Endothelial cell of umbilical vein (primary cell): ENCODE data around the gene TLCD3B. TPM values are rescaled to one million over a fixed set of nuclear protein-coding genes. Genes with fewer than 3 reads are reported as not detected.

Experiments
- BruUV-seq: library from RNA; stranded (reverse); fragments of 400-500 nt; replicated peaks from 2 replicates; lab custom pipeline; 2021; lab: Mats Ljungman, UMichigan
- CTCF ChIA-PET: fragments of 300-600, 350-600 bp; sonication (Branson Sonifier 250); formaldehyde crosslinking; loops from one replicate; lab custom pipeline; 2021; ENCODE audit warnings: antibody characterized with exemption, inconsistent platforms; lab: Charles Lee
- POLR2A ChIA-PET: fragments of 300-600, 350-600 bp; sonication (Branson Sonifier 250); formaldehyde crosslinking; loops from one replicate; lab custom pipeline; 2021; ENCODE audit warnings: antibody characterized with exemption, inconsistent platforms; lab: Charles Lee
- DNase-seq: peaks from one replicate; pipeline ENCODE4 v3.0.0-alpha.2; 2011; ENCODE audit warnings: low read depth, low spot score
- FAIRE-seq: peaks from 2 replicates; lab custom pipeline; 2011; peaks lifted over from hg19 to GRCh38; lab: Jason Lieb, UNC
- H2AFZ ChIP-seq: 2 replicates; pipeline ENCODE4 v1.6.0; 2012; ENCODE audit warnings: low read depth, low read length, control low read depth, inconsistent platforms
- H3K27ac ChIP-seq: 2 replicates; pipeline ENCODE4 v1.5.1; 2011; ENCODE audit warnings: low read depth, mild to moderate bottlenecking, control low read depth, low read length, moderate library complexity; ENCODE audit not compliant: insufficient read depth
- H3K27me3 ChIP-seq, 2 experiments: 2 replicates each; pipeline versions ENCODE4 v1.6.0 to v1.6.1; 2011; ENCODE audit warnings: low read length in 2 of 2, mixed read lengths in 1 of 2; ENCODE audit not compliant: control insufficient read depth in 2 of 2, insufficient read depth in 2 of 2
- H3K36me3 ChIP-seq, 2 experiments: 2 replicates in 1 of 2; 3 replicates in 1 of 2; pipeline ENCODE4 v1.5.1; 2011; ENCODE audit warnings: low read length in 2 of 2, mild to moderate bottlenecking in 1 of 2, moderate library complexity in 1 of 2; ENCODE audit not compliant: control insufficient read depth in 2 of 2, insufficient read depth in 2 of 2; ENCODE audit errors: extremely low read depth in 1 of 2
- H3K4me1 ChIP-seq: 3 replicates; pipeline ENCODE4 v1.5.1; 2011; ENCODE audit warnings: mild to moderate bottlenecking, low read length; ENCODE audit not compliant: control insufficient read depth, insufficient read depth; ENCODE audit errors: extremely low read depth
- H3K4me2 ChIP-seq: 2 replicates; pipeline ENCODE4 v1.6.1; 2011; ENCODE audit warnings: low read length, control low read depth, mixed read lengths; ENCODE audit not compliant: insufficient read depth
- H3K4me3 ChIP-seq, 3 experiments: fragments of 200-600 bp in 1 of 3; sonication (generic), shearing (Covaris generic) in 1 of 3; replicated peaks in 1 of 3; 2 replicates each; pipeline ENCODE4 v1.5.1; 2011 to 2016; ENCODE audit warnings: control low read depth in 3 of 3, low read length in 3 of 3, mild to moderate bottlenecking in 2 of 3, inconsistent platforms in 1 of 3, low read depth in 1 of 3, moderate library complexity in 1 of 3; ENCODE audit not compliant: insufficient read depth in 1 of 3
- H3K79me2 ChIP-seq: 2 replicates; pipeline ENCODE4 v1.6.0; 2012; ENCODE audit warnings: low read length, inconsistent platforms; ENCODE audit not compliant: control insufficient read depth, insufficient read depth
- H3K9ac ChIP-seq: replicated peaks from 2 replicates; pipeline ENCODE3; 2011; ENCODE audit warnings: low read length, control low read depth; ENCODE audit not compliant: insufficient read depth; ENCODE audit errors: extremely low read depth
- H3K9me1 ChIP-seq: replicated peaks from 3 replicates; pipeline ENCODE4 v1.6.0; 2011; ENCODE audit warnings: mild to moderate bottlenecking, low read length; ENCODE audit not compliant: control insufficient read depth, insufficient read depth; ENCODE audit errors: extremely low read depth
- H3K9me3 ChIP-seq: replicated peaks from 2 replicates; pipeline ENCODE4 v1.5.1; 2012; ENCODE audit warnings: low read length, inconsistent platforms; ENCODE audit not compliant: control insufficient read depth, insufficient read depth
- H4K20me1 ChIP-seq: replicated peaks from 2 replicates; pipeline ENCODE3; 2011; ENCODE audit warnings: mild to moderate bottlenecking, low read length; ENCODE audit not compliant: control insufficient read depth, insufficient read depth; ENCODE audit errors: extremely low read depth
- EZH2 ChIP-seq: IDR thresholded peaks from 2 replicates; pipeline ENCODE4 v1.6.1; 2012; ENCODE audit warnings: borderline replicate concordance, low read depth, mild to moderate bottlenecking, moderate library complexity, low read length, inconsistent platforms; ENCODE audit not compliant: severe bottlenecking
- FOS ChIP-seq: IDR thresholded peaks from 2 replicates; pipeline ENCODE4 v1.6.1; 2011; ENCODE audit warnings: mild to moderate bottlenecking, low read length, moderate library complexity, borderline replicate concordance; ENCODE audit not compliant: insufficient read depth
- GATA2 ChIP-seq: IDR thresholded peaks from 2 replicates; pipeline ENCODE4 v1.7.0; 2011; ENCODE audit warnings: low read depth, mild to moderate bottlenecking, moderate library complexity, mixed read lengths, low read length; ENCODE audit not compliant: insufficient read length, insufficient read depth
- JUN ChIP-seq: IDR thresholded peaks from 2 replicates; pipeline ENCODE4 v1.6.1; 2011; ENCODE audit warnings: borderline replicate concordance, low read depth; ENCODE audit not compliant: insufficient read length, insufficient read depth
- MAX ChIP-seq: IDR thresholded peaks from 2 replicates; pipeline ENCODE4 v1.6.1; 2011; ENCODE audit not compliant: insufficient read depth, insufficient read length
- MYC ChIP-seq: IDR thresholded peaks from one replicate; pipeline ENCODE4 v1.6.1; 2011; ENCODE audit warnings: mild to moderate bottlenecking, low read depth, low read length
- POLR2A ChIP-seq: IDR thresholded peaks from 2 replicates; pipeline ENCODE4 v1.6.1; 2012; ENCODE audit warnings: low read depth, mild to moderate bottlenecking, control low read depth, low read length
- POLR2AphosphoS5 ChIP-seq: IDR thresholded peaks from 2 replicates; pipeline ENCODE4 v1.6.1; 2012; ENCODE audit warnings: low read depth, mild to moderate bottlenecking, control low read depth, low read length, moderate library complexity; ENCODE audit not compliant: insufficient read depth
- dilution Hi-C: fragments of 300-500 bp; cut with MboI; formaldehyde crosslinking; loops from one replicate; pipeline ENCODE4 v1.15.0; 2019; ENCODE audit warnings: low sequenced_read_pairs; ENCODE audit not compliant: extremely low pct_ligation_motif_present
- intact Hi-C: fragments of 100-400 bp; cut with micrococcal nuclease; formaldehyde crosslinking; loops from one replicate; pipeline ENCODE4 v1.10.0; 2022
- polyA plus RNA-seq, 4 experiments: library from polyadenylated mRNA; depleted of rRNA in 3 of 4; stranded (reverse) in 3 of 4; unstranded in 1 of 4; fragments of >200 nt; gene quantifications; 2 replicates each; pipeline versions ENCODE4 v1.2.1 to v1.2.3, GENCODE V29; 2011 to 2012; ENCODE audit warnings: missing spikeins in 1 of 4
- total RNA-seq: library from RNA; stranded (reverse); gene quantifications from 2 replicates; pipeline ENCODE4 v1.2.3, GENCODE V29; 2021

The TLCD3B gene
- total and polyA plus RNA-seq, 2 donors (not counting 3 experiments of a cell fraction or from before 2014, with no cell fraction given): 0.37 to 0.86 TPM

- H3K9ac ChIP-seq: no peak overlapping the region
- dilution Hi-C loops: no loop called here
These were observed 30.1 kb downstream of the TLCD3B start for GRCh38 chr16:30000735-30001631.

GRCh38 chr16:29999605-30000004 is 31.5 kb downstream of the TLCD3B start:
- H3K27me3 ChIP-seq: no peaks in the 10 kb centered on the region
- BruUV-seq: no TSS peak
- H3K4me1 ChIP-seq: peaks cover 15% of the 10 kb centered on the region
- FAIRE-seq (no peak), DNase-seq (no peak)
- TF ChIP-seq FOS: no peak
- TF ChIP-seq GATA2: no peak
- no peak for TF ChIP-seq MAX
- TF ChIP-seq POLR2AphosphoS5: no peak
- TF ChIP-seq JUN: no peak
- dilution Hi-C loops (loop anchor here (10.0 kb wide), 1 partner anchor 195 kb away; the partner anchor contains the start of gene MAZ), intact Hi-C loops (no loop called here)
- no peak overlapping the region for H3K4me3 ChIP-seq
- no peak overlapping the region for H2AFZ ChIP-seq
- H3K36me3 ChIP-seq: peaks cover 0 to 7% of the 10 kb centered on the region in 2 experiments
- no peaks in the 10 kb centered on the region for H3K9me3 ChIP-seq
- no peak overlapping the region for H3K27ac ChIP-seq
- CTCF ChIA-PET: no interaction called here
- no peak overlapping the region for H3K9ac ChIP-seq
- H3K9me1 ChIP-seq: no peaks in the 10 kb centered on the region
- peaks cover 7% of the 10 kb centered on the region for H3K79me2 ChIP-seq
- no peak overlapping the region for H3K4me2 ChIP-seq
- H4K20me1 ChIP-seq: no peaks in the 10 kb centered on the region
- POLR2A ChIA-PET: no interaction called here

More at GRCh38 chr16:30000735-30001631, 30.1 kb downstream of the TLCD3B start:
- H3K27me3 ChIP-seq: no peaks in the 10 kb centered on the region
- TF ChIP-seq GATA2: no peak
- no peak for TF ChIP-seq EZH2
- TF ChIP-seq POLR2A: no peak
- no peak for TF ChIP-seq MAX
- TF ChIP-seq JUN: no peak
- TF ChIP-seq MYC: no peak
- CTCF ChIA-PET: no interaction called here
- DNase-seq (no peak), FAIRE-seq (no peak)
- intact Hi-C loops: no loop called here
- no peak overlapping the region for H3K27ac ChIP-seq
- BruUV-seq: no TSS peak
- no peaks in the 10 kb centered on the region for H3K9me3 ChIP-seq
- H3K36me3 ChIP-seq: peaks cover 0 to 7% of the 10 kb centered on the region in 2 experiments
- no peak overlapping the region for H2AFZ ChIP-seq
- no peaks in the 10 kb centered on the region for H3K9me1 ChIP-seq
- H4K20me1 ChIP-seq: no peaks in the 10 kb centered on the region
- H3K4me2 ChIP-seq: no peak overlapping the region
- POLR2A ChIA-PET: no interaction called here
- H3K79me2 ChIP-seq: peaks cover 7% of the 10 kb centered on the region
- no peak overlapping the region for H3K4me3 ChIP-seq
- H3K4me1 ChIP-seq: peaks cover 8% of the 10 kb centered on the region
